ENCODE measurements around the gene KRT77. TPM values are rescaled to one million over a fixed set of nuclear protein-coding genes. Genes with fewer than 3 reads are reported as not detected.

KRT77 gene
- polyA plus RNA-seq, 1 of the 3 experiments (the other 2 are of a cell fraction): not detected

- Histone ChIP-seq H3K4me1 (ENCODE audit: control insufficient read depth in 1 of 2, insufficient read depth in 2 of 2, low read depth in 1 of 2, low read length in 1 of 2) (no peaks in the 10 kb centered on the region), H3K79me2 (ENCODE audit: insufficient read depth) (no peaks in the 10 kb centered on the region), H3F3A (replicated peaks; ENCODE audit: insufficient read depth) (no peaks in the 10 kb centered on the region), H3K36me3 (replicated peaks in 1 of 2; ENCODE audit: control insufficient read depth in 1 of 2, insufficient read depth in 2 of 2, low read length in 1 of 2) (no peaks in the 10 kb centered on the region), H4K20me1 (ENCODE audit: insufficient read depth) (no peaks in the 10 kb centered on the region), H3K27me3 (ENCODE audit: insufficient read depth) (peaks cover 58% of the 10 kb centered on the region), H2AFZ (ENCODE audit: low read depth) (no peak within 1 kb of the TSS), H3K9me3 (no peaks in the 10 kb centered on the region), H3K4me3 (ENCODE audit: low read depth in 2 of 2, low read length in 1 of 2) (no peak within 1 kb of the TSS), H3K9ac (no peak within 1 kb of the TSS), H3K9me2 (no peaks in the 10 kb centered on the region), H3K27ac (ENCODE audit: low read depth in 2 of 2, low read length in 1 of 2) (no peak within 1 kb of the TSS), H3K4me2 (no peak within 1 kb of the TSS)
- ChIA-PET POLR2A (interaction anchor here (1.1 kb wide), 1 partner anchor 9 kb away, joined by 3 read pairs; no protein-coding TSS in a partner anchor), CTCF (interaction anchor here (1.1 to 1.8 kb wide), 3 partner anchors 10 to 204 kb away, joined by 3 to 4 read pairs (median 3); no protein-coding TSS in a partner anchor)
- 3% methylated on average over 3 of the region's 3 CpGs for WGBS (ENCODE audit: low lambda C conversion rate)
- DNase-seq: no peak
- TF ChIP-seq USF2 (IDR thresholded peaks at IDR 0.05; ENCODE audit: borderline replicate concordance, low read depth, low read length) (no peak), CTCF (IDR thresholded peaks at IDR 0.05) (no peak), RAD21 (IDR thresholded peaks at IDR 0.05; ENCODE audit: low read length) (no peak), CHD2 (IDR thresholded peaks at IDR 0.05; ENCODE audit: low read length, partially characterized antibody) (no peak), RXRA (IDR thresholded peaks at IDR 0.05; ENCODE audit: borderline replicate concordance, low read depth) (no peak), GABPA (IDR thresholded peaks at IDR 0.05; ENCODE audit: low read depth) (no peak), RCOR1 (IDR thresholded peaks at IDR 0.05; ENCODE audit: low read length) (no peak)
Observed at GRCh38 chr12:52680363-52680762, 23.0 kb downstream of the KRT77 start, which contains the start of gene KRT1. KRT1 (minus strand) TSS chr12:52680407; CDS start chr12:52680348, 59 bp downstream.

GRCh38 chr12:52679875-52680274, 23.4 kb downstream of the KRT77 start:
- H2AFZ ChIP-seq (ENCODE audit: low read depth): no peak overlapping the region
- ChIA-PET CTCF (interaction anchor here (0.9 to 1.2 kb wide), 3 partner anchors 19 to 205 kb away, joined by 3 read pairs; no protein-coding TSS in a partner anchor), POLR2A (no interaction called here)
- H3K27me3 ChIP-seq (ENCODE audit: insufficient read depth): peaks cover 55% of the 10 kb centered on the region
- H3K9me3 ChIP-seq: no peaks in the 10 kb centered on the region
- H3K36me3 ChIP-seq (replicated peaks in 1 of 2; ENCODE audit: control insufficient read depth in 1 of 2, insufficient read depth in 2 of 2, low read length in 1 of 2): no peaks in the 10 kb centered on the region
- H4K20me1 ChIP-seq (ENCODE audit: insufficient read depth): no peaks in the 10 kb centered on the region
- H3K4me3 ChIP-seq (ENCODE audit: low read depth in 2 of 2, low read length in 1 of 2): no peak overlapping the region
- H3F3A ChIP-seq (replicated peaks; ENCODE audit: insufficient read depth): no peaks in the 10 kb centered on the region
- no peak for TF ChIP-seq RCOR1 (IDR thresholded peaks at IDR 0.05; ENCODE audit: low read length)
- TF ChIP-seq MEF2A (IDR thresholded peaks at IDR 0.05; ENCODE audit: borderline replicate concordance, low read depth): no peak
- no peak for TF ChIP-seq RXRA (IDR thresholded peaks at IDR 0.05; ENCODE audit: borderline replicate concordance, low read depth)
- no peak for TF ChIP-seq MXI1 (IDR thresholded peaks at IDR 0.05; ENCODE audit: low read depth, low read length)
- no peak for TF ChIP-seq USF1 (IDR thresholded peaks at IDR 0.05; ENCODE audit: borderline replicate concordance, low read depth)
- no peak for TF ChIP-seq TAF1 (IDR thresholded peaks at IDR 0.05; ENCODE audit: borderline replicate concordance, low read depth, low read length)
- 10% methylated on average over 5 of the region's 5 CpGs for WGBS (ENCODE audit: low lambda C conversion rate)
- H3K4me1 ChIP-seq (ENCODE audit: control insufficient read depth in 1 of 2, insufficient read depth in 2 of 2, low read depth in 1 of 2, low read length in 1 of 2): no peaks in the 10 kb centered on the region
- no peak overlapping the region for H3K9ac ChIP-seq
- H3K79me2 ChIP-seq (ENCODE audit: insufficient read depth): no peaks in the 10 kb centered on the region
- no peak for DNase-seq
- no peaks in the 10 kb centered on the region for H3K9me2 ChIP-seq
- no peak overlapping the region for H3K27ac ChIP-seq (ENCODE audit: low read depth in 2 of 2, low read length in 1 of 2)
- no peak overlapping the region for H3K4me2 ChIP-seq

Measured in SK-N-SH (cell line).